Tibial artery (tissue), 4 donors: ENCODE data around the gene ATL2.

Experiments
- DNase-seq, 2 donors: peaks; one replicate each; pipeline ENCODE4 v3.0.0-alpha.2; 2019
- H3K27ac ChIP-seq, 2 donors: fragments of 200-600 bp; sonication (generic) in 1 of 2; 1 replicate in 1 of 2; 2 replicates in 1 of 2; pipeline ENCODE4 v1.5.1; 2018 to 2019; ENCODE audit warnings: mild to moderate bottlenecking in 1 of 2
- H3K27me3 ChIP-seq, 2 donors: fragments of 200-600 bp; sonication (generic) in 1 of 2; one replicate each; pipeline versions ENCODE4 v1.5.1 to v1.6.0; 2016 to 2019
- H3K36me3 ChIP-seq, 3 donors: fragments of 200-600 bp; sonication (generic) in 2 of 3; one replicate each; pipeline ENCODE4 v1.5.1; 2016 to 2019; ENCODE audit warnings: mild to moderate bottlenecking in 2 of 3
- H3K4me1 ChIP-seq, 4 donors: fragments of 200-600 bp; sonication (generic) in 2 of 4; 1 replicate in 3 of 4; 2 replicates in 1 of 4; pipeline ENCODE4 v1.5.1; 2016 to 2019
- H3K4me3 ChIP-seq, 2 donors: fragments of 200-600 bp; sonication (generic) in 1 of 2; 1 replicate in 1 of 2; 2 replicates in 1 of 2; pipeline ENCODE4 v1.5.1; 2018 to 2019; ENCODE audit warnings: mild to moderate bottlenecking in 2 of 2
- H3K9me3 ChIP-seq, 3 donors: fragments of 200-600 bp; sonication (generic) in 1 of 3; one replicate each; pipeline ENCODE4 v1.5.1; 2016 to 2019
- intact Hi-C: fragments of 100-400 bp; cut with DNase I; formaldehyde crosslinking; loops from one replicate; pipeline ENCODE4 v1.15.0; 2023; ENCODE audit warnings: low total_unique reads
- TF ChIP-seq, protein P1 (sequence below), 2 experiments: fragments of 200-600 bp in 1 of 2; fragments of 450-650 bp in 1 of 2; IDR thresholded peaks; one replicate each; pipeline ENCODE4 v1.5.1; 2017 to 2019; ENCODE audit warnings: antibody characterized with exemption in 2 of 2, mild to moderate bottlenecking in 1 of 2, moderate library complexity in 1 of 2

The ATL2 gene

DNA sequence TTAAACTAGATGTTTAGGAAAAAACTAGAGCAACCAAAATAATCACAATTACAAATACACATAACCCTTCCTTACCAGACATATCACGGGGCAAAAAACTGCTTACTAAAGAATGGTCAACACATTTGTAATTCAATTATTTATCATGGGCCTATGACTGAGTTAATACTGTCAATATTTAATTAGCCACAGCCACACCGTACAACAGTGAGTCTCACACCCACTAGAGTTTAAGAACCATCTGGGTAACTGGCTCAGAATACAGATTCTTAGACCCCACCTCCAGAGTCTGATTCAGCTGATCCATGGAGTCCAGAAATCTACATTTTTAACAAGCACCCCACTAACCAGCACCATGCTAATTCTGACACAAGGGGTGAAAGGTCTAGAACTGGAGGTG, 14.8 kb downstream of the ATL2 start:
- H3K4me3 ChIP-seq = no peak overlapping the region
- no peak overlapping the region for H3K27ac ChIP-seq
- H3K36me3 ChIP-seq = peaks cover 0 to 11% (median 0%) of the 10 kb centered on the region in 3 donors
- intact Hi-C loops = no loop called here
- TF ChIP-seq, protein P1, sequence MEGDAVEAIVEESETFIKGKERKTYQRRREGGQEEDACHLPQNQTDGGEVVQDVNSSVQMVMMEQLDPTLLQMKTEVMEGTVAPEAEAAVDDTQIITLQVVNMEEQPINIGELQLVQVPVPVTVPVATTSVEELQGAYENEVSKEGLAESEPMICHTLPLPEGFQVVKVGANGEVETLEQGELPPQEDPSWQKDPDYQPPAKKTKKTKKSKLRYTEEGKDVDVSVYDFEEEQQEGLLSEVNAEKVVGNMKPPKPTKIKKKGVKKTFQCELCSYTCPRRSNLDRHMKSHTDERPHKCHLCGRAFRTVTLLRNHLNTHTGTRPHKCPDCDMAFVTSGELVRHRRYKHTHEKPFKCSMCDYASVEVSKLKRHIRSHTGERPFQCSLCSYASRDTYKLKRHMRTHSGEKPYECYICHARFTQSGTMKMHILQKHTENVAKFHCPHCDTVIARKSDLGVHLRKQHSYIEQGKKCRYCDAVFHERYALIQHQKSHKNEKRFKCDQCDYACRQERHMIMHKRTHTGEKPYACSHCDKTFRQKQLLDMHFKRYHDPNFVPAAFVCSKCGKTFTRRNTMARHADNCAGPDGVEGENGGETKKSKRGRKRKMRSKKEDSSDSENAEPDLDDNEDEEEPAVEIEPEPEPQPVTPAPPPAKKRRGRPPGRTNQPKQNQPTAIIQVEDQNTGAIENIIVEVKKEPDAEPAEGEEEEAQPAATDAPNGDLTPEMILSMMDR (IDR thresholded peaks at IDR 0.05) = no peak
- peaks cover 0 to 30% (median 10%) of the 10 kb centered on the region in 4 donors for H3K4me1 ChIP-seq
- H3K9me3 ChIP-seq = no peaks in the 10 kb centered on the region
- no peak for DNase-seq
- no peaks in the 10 kb centered on the region for H3K27me3 ChIP-seq

DNA sequence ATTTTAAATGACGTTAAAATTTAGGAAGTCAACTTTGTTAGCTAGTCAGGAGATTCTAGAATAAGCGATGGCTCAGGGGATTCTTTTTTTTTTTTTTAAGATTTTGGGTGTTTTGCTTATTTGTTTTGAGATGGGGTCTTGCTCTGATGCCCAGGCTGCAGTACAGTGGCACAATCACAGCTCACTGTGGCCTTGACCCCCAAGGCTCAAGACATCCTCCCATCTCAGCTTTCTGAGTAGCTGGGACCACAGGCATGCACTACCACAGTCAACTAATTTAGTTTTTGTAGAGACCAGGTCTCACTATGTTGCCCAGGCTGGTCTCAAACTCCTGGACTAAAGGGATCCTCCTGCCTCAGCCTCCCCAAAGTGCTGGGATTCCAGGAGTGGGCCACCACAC, 16.9 kb downstream of the ATL2 start:
- Histone ChIP-seq H3K4me3 (no peak overlapping the region), H3K27me3 (no peaks in the 10 kb centered on the region), H3K27ac (no peak overlapping the region), H3K9me3 (no peaks in the 10 kb centered on the region), H3K36me3 (peaks cover 0 to 11% (median 0%) of the 10 kb centered on the region in 3 donors), H3K4me1 (peaks cover 0 to 18% (median 6%) of the 10 kb centered on the region in 4 donors)
- DNase-seq = no peak
- intact Hi-C loops = no loop called here
- TF ChIP-seq, protein P1 (IDR thresholded peaks at IDR 0.05) = no peak

DNA sequence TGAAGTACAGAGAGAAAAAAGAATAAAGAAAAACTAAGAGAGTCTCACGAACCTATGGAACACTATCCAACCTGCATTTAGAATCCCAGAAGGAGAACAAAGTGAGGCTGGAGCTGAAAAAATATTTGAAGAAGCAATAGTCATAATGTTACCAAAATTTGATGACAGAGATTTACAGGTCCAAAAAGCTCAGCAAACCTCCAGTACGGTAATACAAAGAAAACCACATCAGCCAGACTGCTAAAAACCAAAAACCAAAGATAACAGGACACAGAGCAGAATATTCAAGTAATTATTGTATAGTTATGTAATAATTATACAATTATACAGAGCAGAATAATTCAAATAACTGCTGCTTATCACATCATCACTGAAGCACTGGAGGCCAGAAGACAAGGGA, 23.7 kb downstream of the ATL2 start:
- TF ChIP-seq, protein P1 (IDR thresholded peaks at IDR 0.05) = no peak
- Histone ChIP-seq H3K4me1 (peaks cover 0 to 5% (median 0%) of the 10 kb centered on the region in 4 donors), H3K27ac (no peak overlapping the region), H3K9me3 (no peaks in the 10 kb centered on the region), H3K27me3 (no peaks in the 10 kb centered on the region), H3K4me3 (no peak overlapping the region), H3K36me3 (peaks cover 0 to 17% (median 8%) of the 10 kb centered on the region in 3 donors)
- intact Hi-C loops = no loop called here
- no peak for DNase-seq

DNA sequence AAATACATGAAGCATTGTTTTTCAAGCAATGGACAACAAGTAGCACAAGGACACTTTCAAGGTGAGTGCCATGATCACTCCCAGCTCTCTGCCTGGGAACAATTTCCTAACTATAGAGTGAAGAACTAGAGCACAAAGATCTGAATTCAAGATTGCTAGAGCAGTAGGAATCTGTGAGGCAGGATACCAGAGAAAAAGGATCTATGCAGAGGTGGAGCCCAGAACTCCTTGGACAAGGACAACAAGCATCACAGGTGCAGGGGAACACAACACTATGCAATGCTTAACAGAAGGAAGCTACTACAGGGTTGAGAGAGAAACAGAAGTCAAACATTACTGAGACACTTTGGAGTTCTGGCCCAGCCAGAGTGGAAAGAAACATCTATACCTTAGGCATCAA, 24.7 kb downstream of the ATL2 start:
- intact Hi-C loops = no loop called here
- peaks cover 0 to 8% (median 8%) of the 10 kb centered on the region in 3 donors for H3K36me3 ChIP-seq
- no peaks in the 10 kb centered on the region for H3K27me3 ChIP-seq
- peaks cover 0 to 5% (median 0%) of the 10 kb centered on the region in 4 donors for H3K4me1 ChIP-seq
- H3K4me3 ChIP-seq = no peak overlapping the region
- no peaks in the 10 kb centered on the region for H3K9me3 ChIP-seq
- TF ChIP-seq, protein P1 (IDR thresholded peaks at IDR 0.05) = no peak
- no peak for DNase-seq
- no peak overlapping the region for H3K27ac ChIP-seq

- peaks cover 0 to 5% (median 0%) of the 10 kb centered on the region in 4 donors for H3K4me1 ChIP-seq
- no peak overlapping the region for H3K27ac ChIP-seq
- intact Hi-C loops = no loop called here
- TF ChIP-seq, protein P1 (IDR thresholded peaks at IDR 0.05) = no peak
- no peaks in the 10 kb centered on the region for H3K27me3 ChIP-seq
- no peaks in the 10 kb centered on the region for H3K9me3 ChIP-seq
- no peak for DNase-seq
- H3K36me3 ChIP-seq = peaks cover 16 to 28% (median 19%) of the 10 kb centered on the region in 3 donors
- H3K4me3 ChIP-seq = no peak overlapping the region
These were observed 31.6 kb downstream of the ATL2 start for GRCh38 chr2:38345323-38346038.
